ENCODE measurements around the gene FETUB.

FETUB gene

DNA sequence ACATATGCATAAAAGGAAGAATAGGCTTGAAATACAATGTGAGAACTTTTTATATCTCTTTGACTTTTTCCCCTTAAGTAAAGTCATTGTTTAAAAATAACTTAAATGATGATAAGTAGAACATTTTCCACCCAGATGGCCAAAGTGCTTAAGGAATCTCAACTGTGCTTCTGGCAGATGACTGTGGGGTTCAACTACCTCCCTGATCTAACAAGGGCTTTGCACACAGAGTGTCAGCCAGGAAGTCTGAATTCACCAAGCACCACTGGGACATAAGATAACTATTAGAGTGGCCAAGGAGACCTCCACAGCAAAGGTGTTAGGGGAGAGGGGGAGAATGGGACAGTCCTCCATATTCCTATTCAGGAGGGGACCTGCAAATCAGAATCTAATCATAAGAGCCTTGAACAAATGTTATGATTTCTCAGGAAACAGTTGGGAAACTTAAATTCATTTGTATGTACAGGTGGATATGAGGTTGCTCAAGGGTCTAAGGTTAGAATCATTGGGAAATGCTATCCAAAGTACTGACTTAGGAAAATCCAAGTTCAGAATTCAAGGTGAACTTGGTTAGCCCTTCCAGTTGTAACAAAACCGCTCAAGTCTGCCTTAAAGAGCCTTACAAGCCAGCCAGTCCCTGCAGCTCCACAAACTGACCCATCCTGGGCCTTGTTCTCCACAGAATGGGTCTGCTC, at the start of gene FETUB:
TSS of gene FETUB (plus strand) at position 622 of the 695 bp plus-strand sequence. CDS start at position 684, 62 bp downstream.
- no peak within 1 kb of the TSS for H3K27ac Mint-ChIP-seq (ENCODE audit: low read depth)
- peaks cover 2% of the 10 kb centered on the region for H3K36me3 Mint-ChIP-seq (ENCODE audit: insufficient read depth)
- no peaks in the 10 kb centered on the region for H3K9me3 Mint-ChIP-seq
- H3K4me3 Mint-ChIP-seq: no peak within 1 kb of the TSS
- no peak for DNase-seq (ENCODE audit: low spot score in 2 of 2)
- peaks cover 58% of the 10 kb centered on the region for H3K27me3 Mint-ChIP-seq
- H3K4me1 Mint-ChIP-seq: no peaks in the 10 kb centered on the region
- ATAC-seq (replicated peaks; ENCODE audit: extremely low read depth, poor library complexity, severe bottlenecking): no peak

- no peaks in the 10 kb centered on the region for H3K9me3 Mint-ChIP-seq
- DNase-seq (ENCODE audit: low spot score in 2 of 2) (no peak), ATAC-seq (replicated peaks; ENCODE audit: extremely low read depth, poor library complexity, severe bottlenecking) (no peak)
- H3K4me3 Mint-ChIP-seq: no peak overlapping the region
- no peak overlapping the region for H3K27ac Mint-ChIP-seq (ENCODE audit: low read depth)
- peaks cover 4% of the 10 kb centered on the region for H3K36me3 Mint-ChIP-seq (ENCODE audit: insufficient read depth)
- peaks cover 8% of the 10 kb centered on the region for H3K4me1 Mint-ChIP-seq
- H3K27me3 Mint-ChIP-seq: no peaks in the 10 kb centered on the region
Observed at GRCh38 chr3:186590580-186591295, 49.5 kb upstream of the FETUB start.

- Mint-ChIP-seq H3K36me3 (ENCODE audit: insufficient read depth) (no peaks in the 10 kb centered on the region), H3K4me1 (peaks cover 8% of the 10 kb centered on the region), H3K9me3 (no peaks in the 10 kb centered on the region), H3K27me3 (peaks cover 14% of the 10 kb centered on the region), H3K4me3 (no peak overlapping the region), H3K27ac (ENCODE audit: low read depth) (no peak overlapping the region)
- ATAC-seq (replicated peaks; ENCODE audit: extremely low read depth, poor library complexity, severe bottlenecking) (no peak), DNase-seq (ENCODE audit: low spot score in 2 of 2) (no peak)
Observed at GRCh38 chr3:186592682-186593081, 47.5 kb upstream of the FETUB start.

- Mint-ChIP-seq H3K27me3 (peaks cover 25% of the 10 kb centered on the region), H3K27ac (ENCODE audit: low read depth) (no peak overlapping the region), H3K9me3 (no peaks in the 10 kb centered on the region), H3K36me3 (ENCODE audit: insufficient read depth) (no peaks in the 10 kb centered on the region), H3K4me1 (peaks cover 8% of the 10 kb centered on the region), H3K4me3 (no peak overlapping the region)
- DNase-seq (ENCODE audit: low spot score in 2 of 2) (no peak), ATAC-seq (replicated peaks; ENCODE audit: extremely low read depth, poor library complexity, severe bottlenecking) (no peak)
Observed at GRCh38 chr3:186593862-186594261, 46.3 kb upstream of the FETUB start.

DNA sequence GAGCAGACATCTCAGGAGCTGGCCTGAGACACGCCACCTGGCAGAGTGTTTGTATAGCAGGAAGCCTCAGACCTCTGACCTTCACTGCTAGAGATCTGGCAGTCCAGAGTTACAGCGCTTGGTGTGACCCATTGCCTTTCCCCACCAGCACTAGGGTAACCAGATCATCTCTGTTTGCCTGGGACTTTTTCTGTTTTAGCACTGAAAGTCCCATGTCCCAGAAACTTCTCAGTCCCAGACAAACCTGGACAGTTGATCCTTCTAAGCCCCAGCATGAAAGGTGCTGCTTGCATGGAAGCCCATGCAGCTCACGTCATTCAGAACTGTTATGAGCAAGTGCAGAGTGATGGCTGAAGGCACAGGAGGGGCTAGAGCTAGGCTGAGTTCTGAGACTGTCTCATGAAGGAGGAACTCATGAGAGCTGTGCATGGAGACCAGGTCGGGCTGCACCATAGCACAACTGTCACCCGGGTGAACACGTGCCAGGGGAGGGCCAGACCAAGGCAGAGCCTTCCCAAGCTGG, 45.5 kb upstream of the FETUB start:
- H3K9me3 Mint-ChIP-seq: no peaks in the 10 kb centered on the region
- H3K27me3 Mint-ChIP-seq: peaks cover 25% of the 10 kb centered on the region
- H3K36me3 Mint-ChIP-seq (ENCODE audit: insufficient read depth): no peaks in the 10 kb centered on the region
- H3K27ac Mint-ChIP-seq (ENCODE audit: low read depth): no peak overlapping the region
- peaks cover 8% of the 10 kb centered on the region for H3K4me1 Mint-ChIP-seq
- ATAC-seq (replicated peaks; ENCODE audit: extremely low read depth, poor library complexity, severe bottlenecking) (no peak), DNase-seq (ENCODE audit: low spot score in 2 of 2) (no peak)
- no peak overlapping the region for H3K4me3 Mint-ChIP-seq

- DNase-seq (ENCODE audit: low spot score in 2 of 2) (no peak), ATAC-seq (replicated peaks; ENCODE audit: extremely low read depth, poor library complexity, severe bottlenecking) (no peak)
- Mint-ChIP-seq H3K36me3 (ENCODE audit: insufficient read depth) (no peaks in the 10 kb centered on the region), H3K4me1 (no peaks in the 10 kb centered on the region), H3K9me3 (no peaks in the 10 kb centered on the region), H3K27me3 (peaks cover 25% of the 10 kb centered on the region), H3K4me3 (no peak overlapping the region), H3K27ac (ENCODE audit: low read depth) (no peak overlapping the region)
Observed at GRCh38 chr3:186596568-186597287, 43.5 kb upstream of the FETUB start.

DNA sequence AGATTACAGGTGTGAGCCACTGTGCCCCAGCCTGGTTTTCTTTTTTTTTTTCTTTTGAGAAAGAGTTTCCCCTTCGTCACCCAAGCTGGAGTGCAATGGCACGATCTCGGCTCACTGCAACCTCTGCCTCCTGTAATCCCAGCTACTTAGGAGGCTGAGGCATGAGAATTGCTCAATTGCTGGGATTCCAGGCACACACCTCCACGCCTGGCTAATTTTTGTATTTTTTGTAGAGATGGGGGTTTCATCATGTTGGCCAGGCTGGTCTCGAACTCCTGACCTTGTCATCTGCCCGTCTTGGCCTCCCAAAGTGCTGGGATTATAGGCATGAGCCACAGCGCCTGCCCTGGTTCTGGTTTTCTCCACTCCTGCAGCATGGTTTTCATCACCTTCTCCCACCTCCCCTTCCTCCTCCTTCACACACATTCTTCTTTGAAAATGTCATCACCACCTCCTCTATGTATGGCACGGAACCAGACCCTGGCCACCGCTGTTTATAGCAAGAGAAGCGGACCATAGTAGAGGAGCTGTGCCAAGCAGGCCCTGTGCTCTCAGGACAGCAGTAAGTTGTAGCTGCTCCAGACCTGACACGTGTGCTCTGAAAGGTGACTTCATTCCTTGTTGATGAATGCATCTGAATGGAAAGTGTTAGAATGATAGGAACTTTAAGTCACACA, 42.0 kb upstream of the FETUB start:
- H3K27ac Mint-ChIP-seq (ENCODE audit: low read depth): no peak overlapping the region
- H3K36me3 Mint-ChIP-seq (ENCODE audit: insufficient read depth): no peaks in the 10 kb centered on the region
- H3K27me3 Mint-ChIP-seq: peaks cover 25% of the 10 kb centered on the region
- H3K4me3 Mint-ChIP-seq: no peak overlapping the region
- H3K9me3 Mint-ChIP-seq: no peaks in the 10 kb centered on the region
- DNase-seq (ENCODE audit: low spot score in 2 of 2) (no peak), ATAC-seq (replicated peaks; ENCODE audit: extremely low read depth, poor library complexity, severe bottlenecking) (no peak)
- H3K4me1 Mint-ChIP-seq: no peaks in the 10 kb centered on the region

- Mint-ChIP-seq H3K9me3 (no peaks in the 10 kb centered on the region), H3K4me1 (no peaks in the 10 kb centered on the region)
Observed at GRCh38 chr3:186598794-186599141, 41.4 kb upstream of the FETUB start.

DNA sequence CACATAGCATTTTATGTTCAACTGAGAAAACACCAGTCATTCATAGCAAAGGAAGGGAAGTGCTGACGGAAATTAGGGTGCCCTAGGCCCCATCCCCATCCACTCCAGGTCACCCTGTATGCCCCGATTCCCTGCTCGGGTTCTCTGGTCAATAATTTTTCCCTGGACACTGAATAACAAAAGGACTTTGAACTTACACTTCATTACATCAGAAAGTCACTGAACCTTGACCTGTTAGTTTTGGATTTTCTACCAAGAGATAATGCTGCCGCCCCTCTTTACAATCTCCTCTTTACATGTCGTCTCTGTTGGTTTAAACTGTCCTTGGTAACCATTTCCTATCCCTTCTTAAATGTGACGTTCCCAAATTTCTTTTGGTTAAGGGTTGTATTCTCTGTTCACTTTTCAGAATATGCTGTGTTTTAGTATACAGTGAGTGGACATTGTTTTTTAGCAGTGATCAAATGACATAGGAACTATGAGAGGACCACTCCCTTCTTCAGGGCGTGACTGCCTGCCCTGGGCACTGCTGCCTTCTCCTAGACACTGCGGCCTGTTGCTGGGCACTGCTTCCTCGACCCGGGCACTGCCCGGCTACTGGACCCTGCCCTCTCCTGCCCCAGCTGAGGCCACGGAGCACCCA, 40.9 kb upstream of the FETUB start:
- no peak overlapping the region for H3K4me3 Mint-ChIP-seq
- H3K36me3 Mint-ChIP-seq (ENCODE audit: insufficient read depth): no peaks in the 10 kb centered on the region
- no peak for ATAC-seq (replicated peaks; ENCODE audit: extremely low read depth, poor library complexity, severe bottlenecking)
- H3K4me1 Mint-ChIP-seq: no peaks in the 10 kb centered on the region
- no peaks in the 10 kb centered on the region for H3K9me3 Mint-ChIP-seq
- H3K27ac Mint-ChIP-seq (ENCODE audit: low read depth): no peak overlapping the region
- no peak for DNase-seq (ENCODE audit: low spot score in 2 of 2)
- peaks cover 25% of the 10 kb centered on the region for H3K27me3 Mint-ChIP-seq

More at GRCh38 chr3:186598794-186599141, 41.4 kb upstream of the FETUB start:
- DNase-seq (ENCODE audit: low spot score in 2 of 2) (no peak), ATAC-seq (replicated peaks; ENCODE audit: extremely low read depth, poor library complexity, severe bottlenecking) (no peak)
- Mint-ChIP-seq H3K36me3 (ENCODE audit: insufficient read depth) (no peaks in the 10 kb centered on the region), H3K4me3 (no peak overlapping the region), H3K27ac (ENCODE audit: low read depth) (no peak overlapping the region), H3K27me3 (peaks cover 25% of the 10 kb centered on the region)

GRCh38 chr3:186599785-186600166, 40.4 kb upstream of the FETUB start:
- Mint-ChIP-seq H3K4me3 (no peak overlapping the region), H3K36me3 (ENCODE audit: insufficient read depth) (no peaks in the 10 kb centered on the region), H3K9me3 (no peaks in the 10 kb centered on the region), H3K27me3 (peaks cover 25% of the 10 kb centered on the region), H3K27ac (ENCODE audit: low read depth) (no peak overlapping the region), H3K4me1 (no peaks in the 10 kb centered on the region)
- DNase-seq (ENCODE audit: low spot score in 2 of 2): no peak
- no peak for ATAC-seq (replicated peaks; ENCODE audit: extremely low read depth, poor library complexity, severe bottlenecking)

DNA sequence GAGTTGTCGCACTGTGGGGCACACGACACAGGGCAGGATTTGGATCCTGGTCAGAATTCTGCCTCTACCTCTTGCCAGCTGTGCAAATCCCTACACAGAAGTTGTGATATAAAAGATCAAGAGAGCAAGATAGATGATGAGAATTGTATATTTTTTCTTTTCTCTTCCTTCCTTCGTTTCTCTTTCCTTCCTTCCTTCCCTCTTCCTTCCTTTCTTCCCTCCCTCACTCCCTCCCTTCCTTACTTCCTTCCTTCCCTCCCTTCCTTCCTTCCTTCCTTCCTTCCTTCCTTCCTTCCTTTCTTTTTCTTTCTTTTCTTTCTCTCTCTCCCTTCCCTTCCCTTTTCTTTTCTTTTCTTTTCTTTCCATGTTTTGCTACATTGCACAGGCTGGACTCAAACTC, 39.3 kb upstream of the FETUB start:
- no peaks in the 10 kb centered on the region for H3K36me3 Mint-ChIP-seq (ENCODE audit: insufficient read depth)
- no peaks in the 10 kb centered on the region for H3K4me1 Mint-ChIP-seq
- no peak overlapping the region for H3K27ac Mint-ChIP-seq (ENCODE audit: low read depth)
- ATAC-seq (replicated peaks; ENCODE audit: extremely low read depth, poor library complexity, severe bottlenecking): no peak
- H3K27me3 Mint-ChIP-seq: peaks cover 25% of the 10 kb centered on the region
- no peaks in the 10 kb centered on the region for H3K9me3 Mint-ChIP-seq
- no peak for DNase-seq (ENCODE audit: low spot score in 2 of 2)
- H3K4me3 Mint-ChIP-seq: no peak overlapping the region

GRCh38 chr3:186603159-186603558, 37.0 kb upstream of the FETUB start:
- Mint-ChIP-seq H3K4me3 (no peak overlapping the region), H3K27me3 (peaks cover 6% of the 10 kb centered on the region), H3K4me1 (no peaks in the 10 kb centered on the region)

More at GRCh38 chr3:186603159-186603558, 37.0 kb upstream of the FETUB start:
- H3K27ac Mint-ChIP-seq (ENCODE audit: low read depth): no peak overlapping the region
- no peaks in the 10 kb centered on the region for H3K36me3 Mint-ChIP-seq (ENCODE audit: insufficient read depth)
- no peak for ATAC-seq (replicated peaks; ENCODE audit: extremely low read depth, poor library complexity, severe bottlenecking)
- no peaks in the 10 kb centered on the region for H3K9me3 Mint-ChIP-seq
- DNase-seq (ENCODE audit: low spot score in 2 of 2): no peak

Data from central memory CD8-positive, alpha-beta T cell (primary cell).